Measurements from ENCODE around the gene CDC14B. TPM values are rescaled to one million over a fixed set of nuclear protein-coding genes. Genes with fewer than 3 reads are reported as not detected.
"Not testable (repeated sequence)": the region's sequence is repeated elsewhere in the genome, so short reads cannot be mapped to it uniquely, and the experiment has no call there.

Gene CDC14B
- polyA plus RNA-seq, 4 donors = 23.6 to 32.9 (median 27.2) TPM

DNA sequence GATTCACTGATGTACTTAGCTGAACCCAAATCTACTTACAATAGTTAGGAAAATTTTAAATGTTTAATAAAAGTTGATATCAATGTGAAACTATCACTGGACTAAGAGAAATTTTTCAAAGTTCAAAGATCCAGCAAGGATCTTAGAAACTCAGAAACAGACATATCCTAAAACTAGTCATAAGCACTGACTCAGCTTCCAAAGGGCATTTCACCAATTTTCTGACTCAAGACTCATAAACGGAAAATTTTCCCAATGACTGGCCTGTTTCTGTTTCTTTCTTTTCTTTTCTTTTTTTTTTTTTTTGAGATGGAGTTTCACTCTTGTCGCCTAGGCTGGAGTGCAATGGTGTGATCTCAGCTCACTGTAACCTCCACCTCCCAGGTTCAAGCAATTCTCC lies 66.6 kb downstream of the CDC14B start:
- no peak for DNase-seq (ENCODE audit: low read depth in 4 of 4, low spot score in 2 of 4)

DNA sequence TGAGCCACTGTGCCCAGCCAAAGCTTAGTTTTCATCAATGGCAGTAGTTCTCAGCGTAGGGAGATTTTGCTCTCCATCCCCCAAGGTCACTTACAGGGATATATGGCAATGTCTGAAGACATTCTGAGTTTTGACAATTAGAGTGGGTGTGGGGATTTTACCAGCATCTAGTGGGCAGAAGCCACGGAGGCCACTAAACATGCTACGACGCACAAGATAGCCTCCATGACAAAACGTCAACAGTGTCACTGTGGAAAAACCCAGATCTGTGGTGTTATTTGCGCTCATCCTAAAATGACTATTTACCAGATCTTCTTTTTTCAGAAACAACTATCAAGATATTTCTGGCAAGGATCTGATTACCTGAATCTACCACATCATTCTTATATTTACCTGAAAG lies 68.2 kb downstream of the CDC14B start:
- no peak for DNase-seq (ENCODE audit: low read depth in 4 of 4, low spot score in 2 of 4)

DNA sequence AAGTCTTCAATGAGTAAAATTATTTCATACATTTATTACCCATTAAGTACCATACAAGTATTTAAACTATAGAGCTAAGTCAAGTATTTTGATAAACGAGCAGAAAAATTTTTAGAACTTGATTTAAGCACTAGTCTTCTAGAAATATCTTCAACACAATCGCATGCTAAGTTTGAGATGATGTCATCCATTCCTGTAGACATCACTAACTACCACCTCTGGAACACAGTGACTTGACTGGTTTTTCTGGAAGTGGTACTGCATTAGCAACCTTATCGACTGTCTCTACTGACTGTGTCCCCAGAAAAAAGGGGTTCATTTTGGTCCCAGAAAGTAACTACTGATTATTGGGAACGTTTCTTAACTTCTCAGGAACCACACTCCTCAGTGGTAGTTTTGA lies 69.0 kb downstream of the CDC14B start:
- no peak for DNase-seq (ENCODE audit: low read depth in 4 of 4, low spot score in 2 of 4)

DNA sequence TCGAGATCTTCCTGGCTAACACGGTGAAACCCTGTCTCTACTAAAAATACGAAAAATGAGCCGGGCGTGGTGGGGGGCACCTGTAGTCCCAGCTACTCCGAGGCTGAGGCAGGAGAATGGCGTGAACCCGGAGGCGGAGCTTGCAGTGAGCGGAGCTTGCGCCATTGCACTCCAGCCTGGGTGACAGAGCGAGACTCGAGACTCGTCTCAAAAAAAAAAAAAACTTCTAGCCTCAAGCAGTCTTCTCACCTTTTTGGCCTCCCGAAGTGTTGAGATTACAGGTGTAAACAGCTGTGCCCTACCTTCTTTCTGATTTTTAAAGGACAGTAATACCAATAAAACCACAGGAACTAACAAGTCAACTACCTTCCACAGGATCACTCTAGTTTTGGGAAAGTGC lies 76.5 kb downstream of the CDC14B start:
- not testable (repeated sequence) for DNase-seq (ENCODE audit: low read depth in 4 of 4, low spot score in 2 of 4)

DNA sequence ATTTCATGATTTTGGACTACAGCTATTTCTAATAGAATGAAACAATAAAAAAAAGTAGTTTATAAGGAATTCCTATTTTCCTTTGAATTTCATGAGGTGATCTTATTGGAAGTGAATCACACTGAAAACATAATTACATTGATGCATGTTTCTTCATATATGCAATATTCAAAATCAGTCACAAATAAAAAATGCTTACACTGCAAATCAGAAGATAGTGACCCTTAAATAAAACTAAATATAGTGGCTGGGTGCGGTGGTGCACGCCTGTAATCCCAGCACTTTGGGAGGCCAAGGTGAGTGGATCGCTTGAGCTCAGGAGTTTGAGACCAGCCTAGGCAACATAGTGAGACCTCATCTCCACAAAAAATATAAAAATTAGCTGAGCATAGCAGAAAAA lies 79.5 kb downstream of the CDC14B start:
- no peak for DNase-seq (ENCODE audit: low read depth in 4 of 4, low spot score in 2 of 4)

DNA sequence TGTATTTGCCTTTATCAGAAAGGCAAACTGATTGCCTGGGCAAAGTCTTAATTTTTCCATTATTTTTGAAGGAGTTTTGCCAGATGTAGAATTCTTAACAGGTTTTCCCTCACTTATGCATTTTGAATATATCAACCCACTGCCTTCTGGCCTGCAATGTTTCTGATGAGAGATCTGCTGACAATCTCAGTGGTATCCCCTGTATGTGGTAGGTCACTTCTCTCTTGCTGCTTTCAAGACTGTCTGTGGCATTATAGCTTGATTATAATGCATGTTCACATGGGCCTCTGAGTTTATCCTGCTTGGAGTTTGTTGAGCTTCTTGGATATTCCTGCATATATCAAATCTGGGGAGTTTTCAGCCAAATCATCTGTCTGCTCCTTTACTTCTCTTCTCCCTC lies 87.5 kb downstream of the CDC14B start:
- no peak for DNase-seq (ENCODE audit: low read depth in 4 of 4, low spot score in 2 of 4)

DNA sequence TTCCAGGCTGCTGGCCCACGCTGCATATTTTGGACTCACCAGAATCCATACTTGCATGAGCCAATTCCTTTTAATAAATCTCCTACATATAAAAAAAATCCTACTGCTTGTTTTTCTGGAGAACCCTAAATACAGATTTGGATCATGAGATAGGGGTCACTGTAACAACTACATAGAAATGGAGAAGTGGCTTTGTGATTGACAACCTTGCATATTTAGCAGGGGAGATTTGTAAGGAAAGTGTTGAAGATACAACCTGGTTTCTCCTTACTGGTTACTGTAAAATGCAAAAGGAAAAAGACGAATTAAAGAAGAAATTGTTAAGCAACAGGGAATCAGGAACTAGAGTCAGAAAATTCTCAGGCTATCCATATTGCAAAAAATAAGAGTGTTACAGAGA lies 94.9 kb downstream of the CDC14B start:
- DNase-seq (ENCODE audit: low read depth in 4 of 4, low spot score in 2 of 4) = no peak

DNA sequence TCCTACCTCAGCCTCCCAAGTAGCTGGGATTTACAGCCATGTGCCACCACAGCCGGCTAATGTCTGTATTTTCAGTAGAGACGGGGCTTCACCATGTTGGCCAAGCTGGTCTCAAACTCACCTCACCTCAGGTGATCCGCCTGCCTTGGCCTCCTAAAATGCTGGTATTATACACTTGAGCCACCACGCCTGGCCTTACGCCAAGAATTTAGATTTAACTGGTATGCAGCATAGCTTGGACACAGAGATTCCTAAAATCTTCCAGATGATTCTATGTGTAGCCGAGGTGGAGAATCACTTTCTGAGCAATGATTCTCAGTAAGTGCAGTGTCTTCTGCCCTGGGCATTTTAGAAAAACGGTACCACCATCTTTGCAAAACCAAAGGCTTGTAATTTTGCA lies 95.6 kb downstream of the CDC14B start:
- no peak for DNase-seq (ENCODE audit: low read depth in 4 of 4, low spot score in 2 of 4)

DNA sequence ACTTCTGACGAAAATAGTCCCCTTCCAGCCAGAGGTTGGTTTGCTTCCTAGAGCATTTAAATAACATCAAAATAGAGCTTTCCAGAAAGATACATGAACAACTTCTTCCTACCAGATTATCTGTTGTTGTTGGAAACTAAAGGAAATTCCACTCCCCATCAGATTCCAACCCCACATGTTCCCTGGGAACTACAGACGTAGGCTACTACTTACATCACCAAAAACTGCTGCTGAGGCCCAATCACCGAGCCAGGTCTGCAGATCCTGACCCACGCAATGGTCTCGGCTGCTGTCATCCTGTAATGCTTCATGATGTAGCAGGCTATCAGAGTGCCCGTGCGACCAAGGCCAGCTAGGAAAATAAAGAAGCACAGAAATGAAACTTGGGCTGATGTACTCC lies 96.3 kb downstream of the CDC14B start:
- no peak for DNase-seq (ENCODE audit: low read depth in 4 of 4, low spot score in 2 of 4)

DNA sequence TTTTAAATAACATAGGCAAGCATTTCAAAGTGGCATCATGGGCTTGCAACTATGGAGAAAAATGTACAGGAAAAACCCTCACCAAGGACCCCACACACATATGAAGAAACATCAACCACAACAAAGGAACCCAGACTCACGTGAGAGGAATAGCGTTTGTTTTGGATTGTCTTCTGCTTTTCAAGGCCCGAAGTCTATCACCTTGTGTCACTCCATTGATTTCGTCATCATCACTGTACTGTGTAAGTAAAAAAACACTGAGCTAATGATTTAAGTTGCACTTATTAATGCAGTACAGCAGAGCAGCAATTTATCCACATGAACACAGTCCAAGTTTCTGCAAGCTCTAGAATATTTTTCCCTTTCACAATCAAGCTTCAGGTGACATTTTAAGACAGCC lies 97.3 kb downstream of the CDC14B start:
- DNase-seq (ENCODE audit: low read depth in 4 of 4, low spot score in 2 of 4) = no peak

DNA sequence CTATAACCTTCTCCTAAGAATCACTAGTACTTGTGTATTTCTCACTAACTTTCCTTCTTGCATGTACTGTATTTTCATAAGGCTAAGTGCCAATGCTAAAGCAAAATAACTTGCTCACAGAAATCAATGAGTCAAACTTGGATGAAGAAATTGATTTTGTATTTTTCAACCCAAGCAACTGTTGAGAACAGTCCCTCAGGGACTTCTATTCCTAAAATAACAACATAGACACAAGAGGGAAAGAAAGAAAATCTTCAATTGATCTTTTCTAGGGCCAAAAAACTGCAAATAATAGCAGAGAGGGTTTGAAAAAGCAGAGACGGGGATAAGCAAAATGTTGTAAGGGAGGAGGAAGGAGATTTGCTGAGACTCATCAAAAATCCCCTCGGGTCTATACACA lies 99.9 kb downstream of the CDC14B start:
- no peak for DNase-seq (ENCODE audit: low read depth in 4 of 4, low spot score in 2 of 4)

DNA sequence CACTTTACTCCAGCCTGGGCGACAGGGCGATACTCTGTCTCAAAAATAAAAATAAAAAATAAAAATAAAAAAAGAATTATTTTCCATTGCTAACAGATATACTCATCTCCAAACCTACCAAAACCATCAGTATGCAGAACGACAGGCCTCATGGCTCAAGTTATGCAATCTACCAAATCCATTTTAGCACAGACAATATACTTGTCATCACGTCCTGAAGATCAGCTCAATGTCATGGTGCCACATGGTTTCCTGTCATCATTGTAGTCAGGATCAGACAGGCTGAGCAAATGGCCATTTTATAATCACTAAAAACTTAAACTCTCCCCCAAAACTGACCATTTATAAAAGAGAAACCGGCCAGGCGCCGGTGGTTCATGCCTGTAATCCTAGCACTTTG lies 100.5 kb downstream of the CDC14B start:
- DNase-seq (ENCODE audit: low read depth in 4 of 4, low spot score in 2 of 4) = no peak

DNA sequence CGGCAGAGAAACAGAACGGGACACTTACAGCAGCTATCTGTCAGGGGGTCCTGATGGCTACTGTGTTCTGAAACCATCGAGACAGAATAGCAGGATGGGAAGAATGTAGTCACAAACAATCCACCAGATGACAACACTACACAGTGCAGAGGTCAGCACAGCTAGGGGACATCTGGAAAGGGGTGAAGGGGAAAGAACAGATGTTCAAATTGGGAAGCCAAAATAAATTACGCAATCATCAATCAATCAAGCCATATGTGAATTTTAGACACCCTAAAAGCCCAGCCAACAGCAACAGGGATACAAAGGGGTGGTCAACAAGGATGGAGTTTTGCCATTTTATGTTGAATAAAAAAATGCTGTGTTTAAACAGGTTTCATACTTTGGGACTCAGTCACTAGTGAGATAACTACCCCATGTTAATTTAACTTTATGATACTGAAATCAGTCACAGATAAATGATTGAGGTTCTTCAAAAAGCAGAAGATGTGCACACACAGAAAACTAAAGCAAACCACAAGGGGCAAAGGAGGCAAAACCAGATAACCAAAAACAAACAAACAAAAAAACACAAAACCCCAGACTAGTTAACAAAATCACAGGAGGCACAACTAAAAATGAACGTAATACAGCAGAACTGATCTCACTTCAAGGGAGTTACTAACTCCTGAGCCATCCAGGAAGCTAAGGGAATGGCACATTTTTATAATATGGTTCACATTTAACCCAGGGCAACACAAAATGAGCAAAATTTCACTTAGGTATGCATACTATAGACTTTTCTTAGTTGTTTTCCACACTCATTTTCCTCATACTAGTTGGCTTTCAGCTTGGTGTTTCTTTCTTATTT lies 103.8 kb downstream of the CDC14B start:
- no peak for DNase-seq (ENCODE audit: low read depth in 4 of 4, low spot score in 2 of 4)

DNA sequence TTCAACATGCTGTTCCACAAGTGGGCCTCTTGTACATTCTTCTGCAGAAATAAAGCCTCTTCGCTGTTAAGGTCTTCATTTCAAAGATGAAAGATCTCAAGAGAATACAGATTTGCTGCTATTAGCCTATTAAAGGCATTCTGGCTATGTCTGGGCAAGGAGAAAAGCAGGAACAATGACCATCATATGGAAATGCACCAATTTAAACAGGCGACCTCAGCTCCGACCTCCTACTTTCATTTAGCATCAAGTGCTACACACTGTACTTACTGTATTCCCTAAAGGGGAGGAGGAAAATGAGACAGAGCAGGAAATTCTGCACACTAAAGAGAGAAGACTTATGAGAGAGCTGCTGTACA lies 104.9 kb downstream of the CDC14B start:
- no peak for DNase-seq (ENCODE audit: low read depth in 4 of 4, low spot score in 2 of 4)

DNA sequence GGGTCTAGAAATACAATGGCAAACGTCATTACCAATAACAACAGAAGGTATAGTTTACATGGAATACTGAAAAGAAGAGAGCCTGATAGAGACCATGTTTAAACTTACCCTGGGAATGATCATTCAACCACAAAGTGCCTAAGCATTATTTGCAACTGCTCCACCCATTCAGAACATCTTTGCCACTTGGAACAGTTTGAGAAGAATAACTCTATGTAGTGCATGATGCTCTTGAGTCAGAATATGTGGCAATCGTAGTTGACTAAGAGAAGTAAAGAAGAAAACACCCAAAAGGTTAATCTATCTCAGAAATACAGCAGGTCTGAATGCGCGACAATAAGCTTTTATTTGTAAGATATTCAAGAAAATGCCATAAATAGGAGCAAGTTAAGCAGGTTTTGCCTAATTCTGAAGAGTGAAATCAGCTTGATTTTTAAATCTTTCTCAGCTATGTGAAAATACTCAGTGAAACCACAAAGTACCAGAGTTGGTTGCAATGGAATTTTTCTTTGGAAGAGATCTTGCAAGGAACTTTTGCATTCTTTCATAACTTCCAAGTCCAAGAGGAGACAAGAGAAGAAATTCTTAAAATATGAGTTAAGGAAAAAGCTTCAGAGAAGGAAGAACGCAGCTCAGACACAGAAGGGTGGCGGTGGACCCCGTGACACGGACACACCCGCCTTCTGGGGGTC lies 105.4 kb downstream of the CDC14B start:
- no peak for DNase-seq (ENCODE audit: low read depth in 4 of 4, low spot score in 2 of 4)

DNA sequence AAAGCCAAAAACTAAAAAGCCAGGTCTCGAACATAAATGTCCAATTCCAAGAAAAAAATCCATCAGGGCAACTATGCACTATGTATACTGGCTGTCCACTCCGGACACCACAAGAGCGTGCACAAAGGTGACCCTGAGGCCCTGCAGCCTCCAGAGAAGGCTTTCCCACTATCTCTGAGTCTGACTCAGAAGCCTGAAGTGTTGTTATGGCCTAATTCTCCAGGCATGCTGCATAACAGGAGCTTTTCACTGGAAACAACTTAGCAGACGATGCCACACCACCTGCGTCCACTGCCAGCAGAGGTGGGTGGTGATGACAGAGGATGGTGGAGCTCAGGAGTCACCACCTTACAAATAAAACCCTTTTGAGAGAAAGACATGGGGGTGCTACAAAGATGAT lies 106.0 kb downstream of the CDC14B start:
- no peak for DNase-seq (ENCODE audit: low read depth in 4 of 4, low spot score in 2 of 4)

DNA sequence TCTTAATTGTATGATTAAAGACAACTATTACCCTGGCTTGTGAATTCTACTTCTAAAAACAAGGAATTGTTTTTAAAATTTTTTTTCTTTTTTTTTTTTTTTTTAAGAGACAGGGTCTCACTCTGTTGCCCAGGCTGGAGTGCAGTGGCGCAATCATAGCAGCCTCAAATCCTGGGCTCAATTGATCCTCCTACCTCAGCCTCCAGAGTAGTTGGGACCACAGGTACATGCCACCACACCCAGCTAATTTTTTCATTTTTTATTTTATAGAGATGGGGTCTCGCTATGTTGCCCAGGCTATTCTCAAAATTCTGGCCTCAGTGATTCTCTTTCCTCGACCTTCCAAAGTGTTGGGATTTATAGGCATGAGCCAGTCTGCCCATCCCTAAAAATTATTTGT lies 107.4 kb downstream of the CDC14B start:
- no peak for DNase-seq (ENCODE audit: low read depth in 4 of 4, low spot score in 2 of 4)

DNA sequence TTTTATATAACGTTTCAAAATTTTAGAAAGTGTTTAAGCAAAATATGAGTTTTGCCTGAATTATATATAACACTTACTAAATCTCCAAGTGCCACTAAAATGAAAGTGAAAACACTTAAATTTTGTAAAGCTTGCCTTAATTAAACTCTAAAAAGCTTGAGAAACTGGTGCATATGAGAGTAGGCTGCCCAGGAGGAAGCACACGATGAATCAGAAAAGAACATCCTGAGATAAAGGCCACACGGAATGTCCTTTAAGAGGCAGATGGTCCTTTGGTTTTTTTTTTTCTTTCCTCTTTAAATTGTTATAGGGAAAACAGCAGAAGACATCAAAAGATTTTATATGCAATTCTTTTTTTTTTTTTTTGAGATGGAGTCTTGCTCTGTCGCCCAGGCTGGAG lies 109.4 kb downstream of the CDC14B start:
- DNase-seq (ENCODE audit: low read depth in 4 of 4, low spot score in 2 of 4) = no peak

DNA sequence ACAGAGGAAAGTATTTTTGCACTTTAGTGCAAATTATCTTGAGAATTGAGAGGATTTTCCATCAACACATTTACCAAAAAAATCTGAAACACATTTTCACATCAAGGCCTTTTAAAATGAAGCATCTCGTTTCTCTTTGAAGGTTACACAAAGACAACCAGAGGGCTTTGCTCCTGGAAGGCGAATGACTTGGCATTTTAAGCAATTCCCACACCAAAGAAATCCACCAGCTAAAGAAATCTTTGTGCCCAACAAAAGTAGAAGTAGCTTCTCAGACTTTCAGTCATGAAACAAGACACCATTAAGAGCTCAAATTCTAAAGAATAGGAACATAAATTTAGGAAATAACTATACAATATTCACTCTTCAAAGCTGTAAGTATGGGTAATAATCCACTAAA lies 109.8 kb downstream of the CDC14B start:
- DNase-seq (ENCODE audit: low read depth in 4 of 4, low spot score in 2 of 4) = no peak

DNA sequence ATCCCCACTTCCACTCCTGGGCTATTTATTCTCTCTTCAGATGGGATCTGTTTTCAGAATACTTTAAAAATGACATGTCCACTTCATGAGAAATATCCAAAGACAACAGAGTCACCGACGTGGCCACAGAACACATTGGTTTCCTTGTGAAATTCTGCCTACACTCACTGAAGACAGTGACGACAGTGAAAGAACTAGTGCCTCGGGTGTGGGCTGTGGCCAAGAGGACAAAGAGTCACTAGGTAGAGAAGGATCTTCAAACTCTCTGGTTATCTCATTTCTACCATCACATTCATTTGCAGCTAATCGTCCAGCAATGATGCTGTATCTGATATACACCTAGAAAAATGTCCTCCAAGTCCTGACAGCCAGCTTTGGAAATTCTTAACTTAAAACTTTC lies 110.6 kb downstream of the CDC14B start:
- no peak for DNase-seq (ENCODE audit: low read depth in 4 of 4, low spot score in 2 of 4)

DNA sequence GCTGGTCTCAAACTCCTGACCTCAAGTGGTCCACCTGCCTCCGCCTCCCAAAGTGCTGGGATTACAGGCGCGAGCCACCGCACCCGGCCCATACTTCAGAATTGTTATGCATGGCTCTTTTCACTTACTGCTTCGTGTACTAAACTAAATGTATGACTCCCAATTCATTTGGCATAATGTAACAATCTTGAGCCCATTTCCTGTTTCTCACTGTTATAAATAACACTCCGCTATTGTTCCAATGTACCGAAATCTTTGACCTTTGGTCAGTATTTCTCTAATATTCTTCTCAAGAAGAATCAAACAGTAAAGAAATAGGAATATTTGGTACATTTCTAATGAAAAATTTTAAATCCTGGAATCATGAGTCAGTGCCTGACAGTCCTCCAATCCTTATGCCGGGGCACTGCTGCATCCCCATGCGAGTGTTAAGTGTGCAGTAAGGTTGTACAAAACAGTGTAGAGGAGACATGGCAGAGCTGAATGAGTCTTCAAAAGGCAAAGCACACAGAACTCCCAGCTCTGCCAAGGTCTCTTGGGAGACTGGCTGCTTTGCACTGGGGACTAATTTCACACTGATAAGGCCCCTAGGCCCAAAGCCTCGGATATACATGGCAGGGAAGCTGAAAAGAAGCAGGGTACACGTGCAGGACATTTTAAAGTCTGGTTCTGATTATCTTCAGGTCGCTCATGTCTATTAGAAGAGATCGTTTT lies 111.3 kb downstream of the CDC14B start:
- DNase-seq (ENCODE audit: low read depth in 4 of 4, low spot score in 2 of 4) = no peak
